Stimulated activated naive B cell treated with anti-CD40 and anti-IgM and Interleukin-4, amounts not matched to agents 10 μg/mL and 1 μg/mL and 100 μg/mL, for 72 hours (primary cell): Measurements from ENCODE around the gene NSA2.
"Not testable (repeated sequence)": the region's sequence is repeated elsewhere in the genome, so short reads cannot be mapped to it uniquely, and the experiment has no call there.

ENCODE experiments used
- ATAC-seq, 2 donors: fragments of 150-1000 bp; cut with Tn5 transposase; replicated peaks; 2 replicates each; pipeline ENCODE4 v1.10.0; 2021; ENCODE audit warnings: moderate library complexity in 1 of 2
- DNase-seq: peaks from one replicate; pipeline ENCODE4 v3.0.0; 2021
- H3K27ac Mint-ChIP-seq: one replicate; pipeline ENCODE4 v1.8.0; 2022; ENCODE audit warnings: mild to moderate bottlenecking, mixed read lengths
- H3K27me3 Mint-ChIP-seq, 2 donors: one replicate each; pipeline ENCODE4 v1.8.0; 2022; ENCODE audit warnings: mixed read lengths in 2 of 2
- H3K36me3 Mint-ChIP-seq, 2 donors: one replicate each; pipeline ENCODE4 v1.8.0; 2022; ENCODE audit warnings: mixed read lengths in 2 of 2, mild to moderate bottlenecking in 1 of 2
- H3K4me1 Mint-ChIP-seq, 2 donors: one replicate each; pipeline ENCODE4 v1.8.0; 2022; ENCODE audit warnings: mixed read lengths in 2 of 2, mild to moderate bottlenecking in 1 of 2
- H3K4me3 Mint-ChIP-seq, 2 donors: one replicate each; pipeline ENCODE4 v1.8.0; 2022; ENCODE audit warnings: mild to moderate bottlenecking in 2 of 2, mixed read lengths in 2 of 2, moderate library complexity in 1 of 2
- H3K9me3 Mint-ChIP-seq, 2 donors: one replicate each; pipeline ENCODE4 v1.8.0; 2022; ENCODE audit warnings: mixed read lengths in 2 of 2, mild to moderate bottlenecking in 1 of 2

NSA2 gene

DNA sequence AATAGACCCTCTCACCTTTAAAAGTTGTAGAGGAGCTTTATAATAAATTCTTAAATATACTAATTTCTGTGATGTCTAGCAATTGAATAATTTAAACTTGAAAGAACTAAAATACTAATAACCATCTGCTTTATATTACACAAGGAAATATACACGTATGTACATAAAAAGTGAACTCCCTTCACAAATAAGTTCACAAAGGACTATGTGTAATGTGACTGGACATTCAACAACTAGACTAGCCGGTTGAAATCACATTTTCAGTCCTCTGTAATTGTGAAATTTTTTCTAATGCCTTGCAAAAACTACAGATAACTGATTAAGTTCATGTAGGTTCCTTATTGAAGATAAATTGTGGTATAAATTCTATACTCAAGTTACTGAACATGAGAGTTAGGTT, 11.6 kb downstream of the NSA2 start:
- Mint-ChIP-seq H3K27me3 (no peaks in the 10 kb centered on the region), H3K27ac (no peak overlapping the region), H3K36me3 (peaks cover 10% of the 10 kb centered on the region in 2 donors), H3K4me1 (no peaks in the 10 kb centered on the region), H3K9me3 (no peaks in the 10 kb centered on the region), H3K4me3 (no peak overlapping the region)
- ATAC-seq = no peak
- no peak for DNase-seq

GRCh38 chr5:74786851-74787250, 19.8 kb downstream of the NSA2 start:
- Mint-ChIP-seq H3K9me3 (no peaks in the 10 kb centered on the region), H3K4me3 (no peak overlapping the region), H3K27me3 (no peaks in the 10 kb centered on the region), H3K4me1 (no peaks in the 10 kb centered on the region), H3K36me3 (peaks cover 11 to 31% of the 10 kb centered on the region in 2 donors), H3K27ac (no peak overlapping the region)
- no peak for DNase-seq
- no peak for ATAC-seq

GRCh38 chr5:74787424-74787823, 20.4 kb downstream of the NSA2 start:
- no peaks in the 10 kb centered on the region for H3K9me3 Mint-ChIP-seq
- no peak overlapping the region for H3K27ac Mint-ChIP-seq
- peaks cover 13 to 31% of the 10 kb centered on the region in 2 donors for H3K36me3 Mint-ChIP-seq
- no peak for DNase-seq
- ATAC-seq = no peak
- H3K4me3 Mint-ChIP-seq = no peak overlapping the region
- no peaks in the 10 kb centered on the region for H3K27me3 Mint-ChIP-seq
- no peaks in the 10 kb centered on the region for H3K4me1 Mint-ChIP-seq

DNA sequence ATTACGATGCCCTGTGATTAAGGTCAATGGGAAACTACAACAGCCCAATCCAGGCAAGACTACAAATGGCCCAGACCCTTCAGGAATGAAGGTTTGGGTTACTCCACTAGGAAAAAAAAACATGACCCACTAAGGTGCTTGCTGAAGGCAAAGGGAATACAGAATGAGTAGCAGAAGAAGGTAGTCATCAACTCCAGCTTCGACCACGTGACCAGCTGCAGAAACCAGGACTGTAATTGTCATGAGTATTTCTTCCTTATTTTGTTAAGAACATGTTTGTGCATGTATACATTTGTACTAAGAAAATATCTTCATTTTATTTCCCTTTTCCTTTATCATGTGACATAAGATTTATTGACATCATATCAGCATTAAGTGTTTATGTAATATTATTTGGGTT, 24.6 kb downstream of the NSA2 start:
- H3K4me3 Mint-ChIP-seq, H3K9me3 Mint-ChIP-seq, H3K27me3 Mint-ChIP-seq, DNase-seq, H3K4me1 Mint-ChIP-seq, ATAC-seq, H3K27ac Mint-ChIP-seq: not testable (repeated sequence)
- H3K36me3 Mint-ChIP-seq = peaks cover 25 to 42% of the 10 kb centered on the region in 2 donors

- ATAC-seq (no peak), DNase-seq (no peak)
- H3K36me3 Mint-ChIP-seq = peaks cover 6 to 21% of the 10 kb centered on the region in 2 donors
- no peak overlapping the region for H3K4me3 Mint-ChIP-seq
- H3K27me3 Mint-ChIP-seq = no peaks in the 10 kb centered on the region
- H3K4me1 Mint-ChIP-seq = no peaks in the 10 kb centered on the region
- H3K9me3 Mint-ChIP-seq = no peaks in the 10 kb centered on the region
- no peak overlapping the region for H3K27ac Mint-ChIP-seq
These were observed 32.2 kb downstream of the NSA2 start for GRCh38 chr5:74798977-74799911.

GRCh38 chr5:74801197-74801596, 34.1 kb downstream of the NSA2 start:
- no peak overlapping the region for H3K4me3 Mint-ChIP-seq
- peaks cover 4 to 11% of the 10 kb centered on the region in 2 donors for H3K36me3 Mint-ChIP-seq
- no peak for ATAC-seq
- H3K4me1 Mint-ChIP-seq = no peaks in the 10 kb centered on the region
- no peak for DNase-seq
- no peaks in the 10 kb centered on the region for H3K9me3 Mint-ChIP-seq
- no peak overlapping the region for H3K27ac Mint-ChIP-seq
- H3K27me3 Mint-ChIP-seq = no peaks in the 10 kb centered on the region

DNA sequence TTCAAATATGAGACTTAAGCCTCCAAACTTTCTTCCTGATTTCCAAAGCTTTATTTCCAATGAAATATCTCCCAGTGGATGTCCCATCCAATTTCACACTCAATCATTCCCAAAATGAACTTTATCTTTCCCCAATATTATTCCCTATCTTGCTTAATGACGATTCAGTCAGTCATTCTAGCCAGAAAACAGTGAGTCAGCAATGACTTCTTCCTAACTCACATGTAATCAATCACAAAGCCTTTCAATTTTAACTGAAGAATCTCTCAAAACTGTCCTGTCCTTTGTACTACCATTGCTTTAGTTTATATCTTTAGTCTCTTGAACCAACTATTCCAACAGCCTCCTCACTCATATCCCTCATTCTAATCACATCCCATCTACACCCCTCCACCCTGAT, 34.9 kb downstream of the NSA2 start:
- Mint-ChIP-seq H3K4me3 (no peak overlapping the region), H3K4me1 (no peaks in the 10 kb centered on the region), H3K27me3 (no peaks in the 10 kb centered on the region), H3K36me3 (peaks cover 4 to 11% of the 10 kb centered on the region in 2 donors), H3K9me3 (no peaks in the 10 kb centered on the region), H3K27ac (no peak overlapping the region)
- DNase-seq (no peak), ATAC-seq (no peak)

GRCh38 chr5:74810915-74811314, 43.9 kb downstream of the NSA2 start:
- Mint-ChIP-seq H3K36me3 (peaks cover 10 to 12% of the 10 kb centered on the region in 2 donors), H3K27me3 (no peaks in the 10 kb centered on the region), H3K9me3 (no peaks in the 10 kb centered on the region), H3K27ac (no peak overlapping the region), H3K4me1 (no peaks in the 10 kb centered on the region), H3K4me3 (no peak overlapping the region)
- ATAC-seq (no peak), DNase-seq (no peak)

- Mint-ChIP-seq H3K27ac (no peak overlapping the region), H3K27me3 (no peaks in the 10 kb centered on the region), H3K36me3 (peaks cover 7 to 9% of the 10 kb centered on the region in 2 donors), H3K4me3 (no peak overlapping the region), H3K4me1 (peaks cover 1 to 8% of the 10 kb centered on the region in 2 donors), H3K9me3 (no peaks in the 10 kb centered on the region)
- no peak for DNase-seq
- ATAC-seq = no peak
These were observed 49.8 kb downstream of the NSA2 start for GRCh38 chr5:74816875-74817274.

DNA sequence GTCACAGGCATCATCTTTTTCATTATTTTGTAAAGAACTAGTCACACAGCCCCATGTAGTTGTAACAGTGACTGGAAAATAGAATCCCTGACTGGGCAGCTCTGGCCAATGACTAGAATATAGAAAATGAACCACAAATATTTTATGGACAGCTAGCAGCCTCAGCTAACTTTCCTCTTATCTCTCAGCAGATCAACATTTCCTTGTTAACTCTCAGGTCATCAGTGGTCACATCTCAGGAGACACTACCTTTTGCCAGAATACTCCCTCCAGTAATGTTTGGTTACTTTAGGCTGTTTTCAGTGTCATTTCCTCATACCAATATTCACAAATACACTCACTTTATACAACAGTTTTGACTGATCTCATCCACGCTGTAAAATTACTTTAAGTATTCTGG, 55.2 kb downstream of the NSA2 start:
- peaks cover 0 to 2% of the 10 kb centered on the region in 2 donors for H3K36me3 Mint-ChIP-seq
- no peaks in the 10 kb centered on the region for H3K9me3 Mint-ChIP-seq
- H3K4me1 Mint-ChIP-seq = peaks cover 0 to 1% of the 10 kb centered on the region in 2 donors
- H3K27me3 Mint-ChIP-seq = no peaks in the 10 kb centered on the region
- no peak for ATAC-seq
- DNase-seq = no peak
- no peak overlapping the region for H3K4me3 Mint-ChIP-seq
- no peak overlapping the region for H3K27ac Mint-ChIP-seq

DNA sequence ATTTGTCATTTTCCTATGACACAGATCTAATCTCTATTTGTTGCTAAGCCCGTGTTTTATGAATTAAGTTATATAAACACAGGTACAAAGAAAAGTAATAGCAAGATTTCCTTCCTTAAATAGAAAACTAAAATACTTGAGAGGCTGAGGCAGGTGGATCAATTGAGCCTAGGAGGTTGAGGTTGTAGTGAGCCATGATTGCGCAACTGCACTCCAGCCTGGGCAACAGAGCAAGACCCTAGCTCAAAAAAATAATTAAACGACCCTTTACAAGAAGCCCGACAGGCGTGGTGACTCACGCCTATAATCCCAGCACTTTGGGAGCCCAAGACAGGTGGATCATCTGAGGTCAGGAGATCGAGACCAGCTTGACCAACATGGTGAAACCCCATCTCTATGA, 62.4 kb downstream of the NSA2 start:
- no peaks in the 10 kb centered on the region for H3K9me3 Mint-ChIP-seq
- no peaks in the 10 kb centered on the region for H3K4me1 Mint-ChIP-seq
- peaks cover 5 to 10% of the 10 kb centered on the region in 2 donors for H3K36me3 Mint-ChIP-seq
- H3K27me3 Mint-ChIP-seq = no peaks in the 10 kb centered on the region
- ATAC-seq = no peak
- no peak overlapping the region for H3K4me3 Mint-ChIP-seq
- no peak overlapping the region for H3K27ac Mint-ChIP-seq
- no peak for DNase-seq
